ENCODE data around the gene KIF25.

Gene KIF25

DNA sequence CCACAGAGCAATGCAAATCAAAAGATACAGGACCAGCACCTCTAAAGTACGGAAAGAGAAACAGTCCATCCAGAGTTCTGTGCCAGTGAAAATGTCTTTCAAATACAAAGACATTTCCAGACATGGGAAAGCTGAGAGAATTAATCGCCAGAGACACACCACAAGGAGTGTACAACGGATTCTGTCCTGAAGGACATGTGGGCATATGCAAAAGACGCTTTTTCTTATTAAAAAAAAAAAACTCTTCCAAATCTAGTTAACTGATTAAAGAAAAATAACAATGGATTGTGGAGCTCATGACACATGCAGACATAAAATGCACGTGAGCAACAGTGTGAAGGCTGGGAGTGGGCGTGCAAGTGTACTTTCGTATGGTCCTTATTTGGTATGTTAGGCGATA lies 22.8 kb downstream of the KIF25 start:
- DNase-seq: no peak

DNA sequence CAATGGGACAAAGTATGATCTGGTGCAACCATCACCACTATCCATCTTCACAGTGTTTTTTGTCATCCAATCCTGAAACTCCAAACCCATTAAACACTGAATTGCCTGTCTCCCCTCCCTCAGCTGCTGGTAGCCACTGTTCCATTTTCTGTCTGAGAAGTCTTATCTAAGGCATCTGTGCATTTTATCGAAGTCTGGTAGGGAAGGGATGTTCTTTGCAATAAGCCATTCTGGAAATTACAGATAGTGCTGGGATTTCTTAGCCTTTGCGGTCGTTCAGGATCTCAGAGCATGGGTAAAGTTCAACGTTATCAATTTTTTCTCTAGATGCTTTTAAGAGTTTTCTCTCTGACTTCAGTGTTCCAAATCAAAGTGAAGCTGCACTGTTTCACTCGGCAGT lies 24.1 kb downstream of the KIF25 start:
- no peak for DNase-seq

DNA sequence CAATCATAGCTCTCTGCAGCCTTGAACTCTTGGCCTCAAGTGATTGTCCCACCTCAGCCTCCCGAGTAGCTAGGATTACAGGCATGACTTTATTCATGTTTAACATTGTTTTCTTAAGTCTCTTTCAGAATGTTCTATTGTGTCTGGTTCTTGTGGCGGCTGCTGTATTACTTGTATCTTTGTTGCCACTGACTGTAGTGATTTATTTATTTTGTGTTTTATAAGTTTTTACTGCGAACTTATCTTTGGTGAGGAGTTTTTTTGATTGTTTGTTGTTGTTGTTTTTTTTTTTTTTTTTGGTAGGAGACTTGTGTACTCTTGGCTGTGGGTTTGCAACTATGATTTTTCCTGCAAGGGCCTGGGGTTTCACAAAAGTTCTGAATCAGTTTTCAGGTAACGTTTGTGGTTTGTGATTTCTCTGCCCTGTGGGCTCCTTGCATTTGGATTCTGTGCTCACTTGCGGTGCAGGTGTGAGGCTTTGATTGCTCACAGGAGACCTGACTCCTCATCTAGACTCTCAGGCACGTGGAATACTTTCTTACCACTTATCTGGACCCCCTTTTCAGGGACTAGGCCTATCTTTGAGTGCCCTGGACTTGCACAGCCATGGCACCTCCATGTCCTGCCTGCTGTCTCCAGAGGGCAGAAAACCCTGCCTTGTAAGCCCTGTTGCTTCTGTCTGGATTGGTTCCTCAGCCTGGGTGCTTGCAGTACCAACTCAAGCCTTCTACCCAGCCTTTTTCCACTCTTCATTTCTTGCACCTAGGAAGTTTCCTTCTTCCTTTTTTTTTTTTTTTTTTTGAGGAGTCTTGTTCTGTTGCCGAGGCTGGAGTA lies 25.2 kb downstream of the KIF25 start:
- DNase-seq: no peak

DNA sequence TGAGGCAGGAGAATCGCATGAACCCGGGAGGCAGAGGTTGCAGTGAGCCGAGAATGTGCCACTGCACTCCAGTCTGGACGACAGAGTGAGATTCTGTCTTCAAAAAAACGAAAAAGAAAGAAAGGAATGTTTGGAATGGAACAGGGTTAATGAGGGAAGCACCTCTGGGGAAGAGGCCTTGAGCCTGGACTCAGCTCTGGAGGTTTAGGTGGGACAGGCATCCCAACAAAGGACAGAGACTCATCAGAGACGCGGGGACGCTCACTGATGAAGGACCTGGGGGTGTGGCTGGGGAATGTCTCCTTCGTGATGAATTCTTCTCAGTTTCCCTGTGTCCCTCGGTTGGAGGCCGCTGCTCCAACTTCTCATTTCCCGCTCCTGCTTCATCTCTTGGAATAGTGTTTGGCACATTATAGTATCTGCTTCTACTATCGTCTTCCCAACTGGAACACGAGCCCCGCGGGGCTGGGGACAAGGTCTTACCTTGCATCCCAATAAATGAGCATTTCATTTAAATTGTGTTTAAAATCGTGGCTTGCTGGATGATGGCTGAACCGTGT lies 27.6 kb downstream of the KIF25 start:
- DNase-seq: no peak

DNA sequence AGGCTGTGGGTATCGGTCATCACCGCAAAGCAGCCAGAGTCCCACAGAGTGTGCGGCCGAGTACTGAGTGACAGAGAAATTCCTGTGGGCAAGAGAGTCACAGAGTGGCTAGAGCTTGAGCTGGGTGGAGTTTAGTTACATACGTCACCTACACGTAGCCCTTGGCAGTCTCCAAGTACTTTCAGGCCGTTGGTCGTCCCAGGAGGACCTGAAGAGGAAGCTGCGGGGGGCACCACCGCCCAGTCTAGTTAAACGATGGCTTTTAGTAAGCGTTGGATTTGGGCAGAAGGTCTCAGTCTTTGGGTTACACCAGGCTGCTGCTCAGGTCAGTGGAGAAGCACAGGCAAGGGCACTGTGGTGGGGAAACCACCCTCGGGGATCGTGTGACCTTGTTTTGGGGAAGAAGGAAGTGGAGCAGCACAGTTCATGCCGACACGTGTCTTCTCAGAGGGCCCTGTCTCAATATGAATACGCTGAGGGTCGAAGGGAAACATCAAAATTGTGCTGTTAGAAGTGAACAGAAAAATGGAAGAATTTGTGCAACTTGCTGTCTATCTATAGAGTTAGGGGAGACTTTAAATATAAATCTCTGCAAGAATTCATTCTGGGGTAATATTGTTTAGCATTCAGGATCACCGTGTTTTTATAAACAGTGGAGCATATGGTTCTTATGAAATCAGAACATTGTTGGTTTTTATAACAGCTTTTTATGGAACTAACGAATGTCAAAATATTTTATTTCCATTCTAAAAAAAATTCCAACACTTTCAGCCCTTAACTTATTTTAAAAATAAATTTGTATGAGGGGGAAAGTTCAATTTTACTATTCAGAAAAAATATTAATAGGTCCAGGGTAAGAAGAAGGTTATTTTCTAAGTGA lies 28.6 kb downstream of the KIF25 start:
- DNase-seq: no peak

DNA sequence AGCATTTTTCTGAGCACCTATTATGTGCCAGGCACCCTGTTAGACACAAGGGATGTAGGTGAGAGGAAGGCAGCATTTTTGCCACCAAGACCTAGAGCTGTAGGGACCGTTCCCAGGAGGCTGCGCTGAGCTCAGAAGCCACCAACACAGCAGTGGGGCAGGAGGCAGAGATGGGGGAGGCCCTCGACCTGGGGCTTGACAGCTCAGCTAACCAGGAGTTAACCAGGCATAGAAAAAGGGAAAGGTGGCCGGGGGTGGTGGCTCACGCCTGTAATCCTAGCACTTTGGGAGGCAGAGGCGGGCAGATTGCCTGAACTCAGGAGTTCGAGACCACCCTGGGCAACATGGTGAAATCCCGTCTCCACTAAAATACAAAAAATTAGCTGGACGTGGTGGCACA lies 29.5 kb downstream of the KIF25 start:
- no peak for DNase-seq

DNA sequence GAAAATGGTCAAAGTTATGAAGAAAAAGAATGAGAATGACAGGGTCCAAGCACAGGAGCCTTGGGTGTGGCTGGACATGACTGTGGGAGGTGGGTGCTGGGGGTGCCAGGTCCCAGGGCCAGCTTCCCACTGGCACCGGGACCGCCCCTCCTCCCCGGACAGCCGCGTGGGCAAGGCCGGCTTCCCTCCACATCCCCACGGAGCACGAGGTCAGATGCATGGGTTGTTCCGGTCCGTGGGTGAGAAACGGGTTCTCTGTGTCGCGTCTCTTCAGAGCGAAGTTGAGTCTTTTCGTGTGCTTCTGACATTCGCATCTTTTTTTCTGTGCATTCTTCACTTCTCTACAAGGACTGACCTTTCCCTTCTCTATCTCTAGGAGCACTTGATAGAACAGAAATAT lies 30.1 kb downstream of the KIF25 start:
- DNase-seq: no peak

DNA sequence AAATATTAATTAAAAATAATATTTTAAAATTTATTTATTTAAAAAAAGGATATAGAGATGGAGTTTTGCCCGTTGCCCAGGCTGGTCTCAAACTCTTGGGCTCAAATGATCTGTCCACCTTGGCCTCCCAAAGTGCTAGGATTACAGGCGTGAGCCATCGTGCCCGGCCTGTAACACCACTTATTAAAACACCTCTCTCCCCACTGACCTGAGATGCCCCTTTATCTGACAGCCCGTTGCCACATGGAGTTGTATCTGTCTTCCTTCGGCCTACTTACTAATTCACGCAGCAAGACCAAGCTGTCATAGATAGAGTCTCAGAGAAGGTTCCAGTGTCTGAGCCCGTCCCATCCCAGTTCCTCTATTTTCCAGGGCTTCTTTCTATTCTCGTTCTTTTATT lies 30.7 kb downstream of the KIF25 start:
- no peak for DNase-seq

DNA sequence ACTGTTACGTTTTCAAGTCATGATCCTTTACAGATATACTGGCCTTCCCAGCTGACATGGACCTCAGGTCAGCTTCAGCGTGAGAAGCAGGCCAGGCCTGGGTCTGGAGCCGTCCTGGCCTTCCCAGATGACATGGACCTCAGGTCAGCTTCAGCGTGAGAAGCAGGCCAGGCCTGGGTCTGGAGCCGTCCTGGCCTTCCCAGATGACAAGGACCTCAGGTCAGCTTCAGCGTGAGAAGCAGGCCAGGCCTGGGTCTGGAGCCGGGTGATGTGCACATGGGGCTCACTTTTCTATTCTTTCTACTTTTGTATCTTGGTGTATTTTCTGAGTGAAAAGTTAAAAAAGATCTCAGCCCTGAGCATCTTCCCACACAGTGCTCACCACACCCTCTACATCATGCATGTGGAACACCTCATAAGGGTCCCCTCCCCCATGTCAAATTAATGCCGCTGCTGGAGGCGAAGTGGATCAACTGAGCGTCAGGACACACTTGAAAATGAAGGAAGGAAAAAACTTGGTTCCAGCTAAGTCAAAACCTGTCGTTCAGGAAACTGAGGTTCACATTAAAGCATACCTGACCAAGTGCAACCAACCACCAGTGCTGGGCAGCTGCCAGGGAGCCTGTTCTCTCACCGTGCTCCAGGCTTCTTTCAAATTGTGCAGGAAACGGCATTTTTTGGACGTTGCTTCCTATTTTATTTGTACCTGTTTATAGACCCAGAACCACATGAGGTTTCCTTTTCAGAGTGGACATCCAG lies 32.2 kb downstream of the KIF25 start:
- DNase-seq: no peak

DNA sequence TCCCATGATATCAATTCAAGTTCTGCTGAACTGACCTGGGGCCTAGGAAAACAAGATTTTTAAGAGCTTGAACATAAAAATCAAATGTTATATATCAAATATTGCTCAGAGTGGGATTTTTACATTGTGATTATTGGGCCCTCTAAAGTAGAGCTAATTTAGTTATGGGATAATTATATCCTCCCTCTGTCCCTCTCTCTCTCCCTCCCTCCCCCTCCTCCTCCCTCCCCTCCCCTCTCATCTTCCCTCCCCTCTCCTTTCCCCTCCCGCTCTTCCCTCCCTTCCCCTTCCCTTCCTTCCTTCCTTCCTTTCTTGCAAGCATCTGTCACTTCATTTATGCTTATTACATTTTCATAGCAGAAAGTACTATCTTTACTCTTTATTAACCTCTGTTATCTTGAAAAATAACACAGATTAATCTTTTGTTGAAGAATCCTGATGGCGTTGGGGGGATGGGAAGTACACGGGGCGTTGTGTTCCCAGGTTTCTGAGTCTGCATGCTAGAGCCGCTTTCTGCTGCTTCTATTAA lies 32.8 kb downstream of the KIF25 start:
- no peak for DNase-seq

DNA sequence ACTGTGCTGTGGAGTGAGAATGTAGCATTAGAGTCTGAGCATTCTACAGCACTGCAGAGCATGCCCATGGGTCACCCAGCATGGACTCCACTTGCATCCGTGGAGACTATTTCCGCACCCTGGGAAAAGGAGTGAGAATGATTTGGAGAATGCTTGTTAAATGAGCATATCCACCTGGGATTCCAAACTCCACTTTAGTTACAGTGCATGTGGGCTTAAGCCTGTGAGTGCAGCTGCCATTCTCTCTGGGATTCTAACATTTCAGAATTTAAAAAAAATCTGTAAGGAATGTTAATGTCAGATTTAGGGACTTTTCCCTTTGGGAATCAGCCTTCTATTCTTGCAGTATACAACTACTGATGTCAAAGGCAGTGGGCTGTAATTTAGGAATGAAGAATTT lies 33.4 kb downstream of the KIF25 start:
- DNase-seq: no peak

DNA sequence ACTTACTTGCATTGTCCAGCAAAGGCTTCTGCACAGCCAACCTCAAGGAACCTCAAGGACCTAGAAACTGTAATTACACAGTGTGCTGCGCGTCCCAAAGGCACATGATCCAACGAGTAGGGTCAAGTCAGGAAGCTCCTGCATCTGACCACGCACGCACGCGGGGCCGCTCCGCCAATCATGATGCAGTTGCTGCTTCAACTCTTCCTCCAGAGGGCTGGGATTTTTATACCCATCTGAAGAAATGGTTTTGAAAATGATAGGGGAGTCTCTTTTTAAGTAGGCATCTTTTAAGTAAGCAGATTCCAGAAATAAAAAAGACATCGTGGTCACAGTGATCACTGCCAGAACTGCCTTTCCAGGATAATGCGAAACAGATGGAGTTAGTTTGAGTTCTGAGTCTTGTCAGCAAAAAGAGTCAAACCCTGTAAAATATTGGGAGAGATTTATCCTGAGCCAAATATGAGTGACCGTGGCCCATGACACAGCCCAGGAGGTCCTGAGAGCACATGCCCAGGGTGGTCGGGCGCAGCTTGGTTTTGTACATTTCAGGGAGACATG lies 34.0 kb downstream of the KIF25 start:
- DNase-seq: no peak

DNA sequence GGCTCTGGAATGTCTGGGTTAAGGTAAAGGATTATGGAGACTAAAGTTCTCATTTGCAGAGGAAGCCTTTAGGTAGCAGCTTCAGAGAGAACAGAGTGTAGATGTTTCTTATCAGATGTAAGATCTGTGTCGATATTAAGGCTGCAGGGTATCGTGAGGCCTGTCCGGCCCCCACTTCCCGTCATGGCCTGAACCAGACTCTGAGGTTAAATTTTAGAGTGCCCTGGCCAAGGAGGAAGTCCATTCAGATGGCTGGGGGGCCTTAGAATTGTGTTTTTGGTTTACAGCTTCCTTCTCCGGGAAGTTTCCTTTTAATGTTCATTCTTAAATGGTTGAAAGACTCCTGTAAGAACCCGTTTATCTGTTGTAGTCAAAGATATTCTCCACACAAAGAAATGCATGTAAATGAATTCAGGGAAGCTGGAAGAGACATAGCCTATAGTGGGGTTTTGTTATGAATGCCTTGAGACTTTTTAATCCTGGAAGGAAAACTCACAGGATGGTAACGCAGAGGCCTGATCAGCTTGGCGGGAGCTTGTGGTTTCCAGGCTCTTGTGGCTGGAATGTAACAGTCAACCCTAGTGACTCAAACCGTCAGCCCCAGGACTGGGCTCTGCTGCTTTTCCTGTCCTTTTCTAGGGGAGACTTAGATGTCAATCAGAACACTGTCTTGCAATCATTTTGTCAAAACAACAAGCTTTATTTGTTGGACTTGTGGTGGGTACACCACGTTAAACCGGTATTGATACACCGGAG lies 34.7 kb downstream of the KIF25 start:
- no peak for DNase-seq

DNA sequence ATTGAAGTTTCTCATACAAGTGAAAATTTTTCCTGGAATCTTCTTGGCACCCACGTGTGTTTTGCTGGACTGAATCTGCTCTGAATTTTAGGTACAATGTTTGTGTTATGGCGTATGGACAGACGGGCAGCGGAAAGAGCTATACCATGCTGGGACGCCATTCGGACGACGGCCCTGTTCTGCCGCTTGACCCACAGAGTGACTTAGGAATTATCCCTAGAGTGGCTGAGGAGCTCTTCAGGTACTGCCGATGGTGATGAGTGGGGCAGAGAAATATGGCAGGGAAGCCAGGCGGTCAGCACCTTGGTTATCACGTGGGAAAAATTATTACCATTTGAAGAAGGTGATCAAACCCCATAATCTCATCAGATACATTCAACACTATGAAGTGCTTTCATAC lies 36.3 kb downstream of the KIF25 start:
- DNase-seq: no peak

DNA sequence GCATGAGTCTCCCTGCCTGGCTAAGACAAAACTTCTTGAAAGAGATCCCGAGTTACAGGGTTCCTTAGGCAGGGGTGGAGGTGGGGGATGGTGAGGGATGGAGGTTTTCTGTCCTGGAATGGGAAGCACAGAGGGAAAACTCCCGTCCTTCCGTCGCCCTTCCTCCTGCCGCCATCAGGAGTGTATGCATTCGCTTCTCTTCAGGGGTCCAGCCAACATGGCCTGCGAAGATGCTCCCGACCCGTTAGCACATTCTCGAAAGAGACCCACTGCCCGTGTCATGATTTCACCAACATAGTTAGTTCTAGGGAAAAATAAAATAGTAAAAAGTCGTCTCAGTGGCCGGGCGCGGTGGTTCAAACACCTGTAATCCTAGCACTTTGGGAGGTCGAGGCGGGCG lies 37.1 kb downstream of the KIF25 start:
- no peak for DNase-seq

DNA sequence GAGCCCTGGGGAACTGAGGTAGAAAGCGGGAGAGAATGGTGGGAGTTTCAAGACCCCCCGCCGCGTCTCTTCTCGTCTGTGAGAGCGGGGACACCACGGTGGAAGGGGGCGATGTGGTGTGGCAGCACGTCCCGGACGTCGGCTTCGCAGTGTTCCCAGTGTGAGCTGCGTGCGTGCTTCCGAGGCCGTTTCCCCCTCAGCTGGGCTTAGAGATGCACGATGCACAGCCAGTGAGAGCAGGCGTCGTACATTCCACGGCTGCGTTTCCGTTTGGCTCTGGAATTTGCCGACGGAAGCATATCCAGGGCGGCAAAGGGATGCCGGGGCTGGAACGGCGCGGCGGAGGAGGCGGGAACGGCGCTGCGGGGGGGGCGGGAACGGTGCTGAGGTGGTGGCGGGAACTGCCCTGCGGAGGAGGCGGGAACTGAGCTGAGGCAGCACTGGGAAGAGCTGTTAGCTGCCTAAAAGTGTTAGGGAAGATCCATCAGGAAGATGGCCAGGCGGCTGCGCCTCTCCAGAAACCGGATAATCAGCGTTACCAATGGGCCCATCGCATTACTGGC lies 37.7 kb downstream of the KIF25 start:
- no peak for DNase-seq

DNA sequence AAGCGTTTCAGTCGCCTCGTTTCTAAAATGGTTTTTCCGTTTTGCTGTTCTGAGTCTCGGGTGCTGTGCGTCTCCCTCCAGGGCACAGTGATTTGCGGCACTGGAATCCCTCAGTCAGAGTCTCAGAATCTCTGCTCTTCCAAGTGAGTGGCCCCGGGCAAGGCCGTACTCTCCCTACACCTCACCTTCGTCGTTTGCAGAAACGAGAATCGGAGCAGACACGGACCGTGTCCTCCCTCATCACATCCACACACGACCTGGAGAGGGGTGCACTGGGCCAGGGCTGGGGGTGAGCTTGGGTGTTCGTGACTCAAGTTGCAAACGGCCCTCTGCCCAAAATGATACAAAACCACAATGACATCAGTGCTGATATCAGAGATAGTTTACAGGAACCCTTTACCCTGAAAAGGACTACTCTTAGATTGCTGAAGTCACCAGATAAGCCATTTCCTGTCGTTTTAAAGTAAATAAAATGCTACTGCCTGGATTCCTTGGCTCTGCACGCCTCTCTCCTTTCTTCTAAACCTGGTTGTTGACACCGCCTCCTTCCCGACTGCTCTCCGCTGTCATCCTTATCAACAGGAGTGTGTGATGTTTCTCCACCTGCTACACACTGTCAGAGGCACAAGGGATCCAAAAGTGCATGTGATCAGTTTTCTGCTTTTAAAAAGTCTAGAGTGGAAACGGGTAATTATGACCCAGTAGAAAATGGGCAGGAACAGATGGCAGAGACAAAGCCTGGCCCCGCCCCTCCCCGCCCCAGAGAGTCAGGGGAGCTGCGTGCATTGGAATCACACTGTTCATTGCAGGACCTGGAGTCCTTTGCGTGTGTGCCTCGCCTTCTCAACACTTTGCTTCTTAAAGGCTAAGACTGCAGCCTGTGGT lies 38.4 kb downstream of the KIF25 start:
- no peak for DNase-seq

DNA sequence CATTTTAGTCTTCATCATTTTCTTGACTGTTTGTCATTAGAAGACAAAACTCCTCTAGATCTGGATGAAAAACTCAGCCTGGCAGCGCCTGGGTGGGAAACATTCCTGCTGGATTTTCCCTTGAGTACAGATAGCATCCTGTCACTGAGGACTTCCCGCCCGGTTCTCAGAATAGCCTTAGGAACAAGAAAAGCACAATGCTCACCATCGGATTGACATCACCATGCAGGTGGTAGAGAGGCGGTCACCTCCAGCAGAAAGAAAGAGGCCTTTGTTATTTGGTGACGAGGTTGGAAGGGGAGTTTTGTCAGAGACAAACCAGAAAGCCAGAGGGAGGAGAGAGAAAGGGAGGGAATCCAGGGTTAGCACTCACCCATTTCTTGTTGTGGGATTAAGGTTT lies 39.8 kb downstream of the KIF25 start:
- DNase-seq: no peak

DNA sequence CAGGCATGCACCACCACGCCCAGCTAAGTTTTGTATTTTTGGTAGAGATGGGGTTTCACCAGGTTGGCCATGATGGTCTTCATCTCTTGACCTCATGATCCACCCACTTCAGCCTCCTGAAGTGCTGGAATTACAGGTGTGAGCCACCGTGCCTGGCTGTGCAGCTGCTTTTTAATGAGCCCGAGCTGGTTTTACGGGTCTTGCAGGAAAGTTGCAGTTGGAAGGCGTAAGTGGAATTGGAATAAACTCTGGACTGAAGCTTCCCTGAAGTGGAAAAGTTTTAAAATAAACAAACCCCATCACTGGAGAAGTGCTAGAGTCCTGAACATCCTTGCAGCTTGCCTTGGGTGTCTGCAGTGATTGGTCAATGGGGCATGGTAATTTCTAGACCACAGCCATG lies 40.4 kb downstream of the KIF25 start:
- no peak for DNase-seq

DNA sequence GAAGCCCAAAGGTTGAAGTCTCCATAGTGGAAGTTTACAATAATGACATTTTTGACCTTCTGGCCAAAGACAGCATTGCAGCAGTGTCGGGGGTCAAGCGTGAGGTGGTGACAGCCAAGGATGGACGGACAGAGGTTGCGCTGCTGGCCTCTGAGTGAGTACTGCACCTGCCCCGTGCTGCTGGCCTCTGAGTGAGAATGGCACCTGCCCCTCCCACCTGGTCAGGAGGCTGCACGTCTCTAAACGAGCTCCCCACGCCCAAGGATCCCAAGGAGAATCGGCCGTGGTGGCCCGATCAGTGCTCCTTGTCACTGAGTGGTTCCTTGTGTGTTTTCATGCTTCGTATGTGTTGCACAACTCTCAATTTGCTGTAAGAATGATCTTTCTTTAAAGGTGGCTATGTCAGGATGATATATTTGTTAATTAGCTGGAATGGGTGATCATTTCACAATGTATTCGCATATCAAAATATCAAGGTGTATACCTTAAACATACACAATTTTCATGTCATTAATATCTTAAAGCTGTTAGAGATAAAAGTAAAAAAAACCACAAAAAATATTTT lies 41.2 kb downstream of the KIF25 start:
- no peak for DNase-seq
